DND-41 (cell line): ENCODE results near the gene TMEM185A.
"Not testable (repeated sequence)": the region's sequence is repeated elsewhere in the genome, so short reads cannot be mapped to it uniquely, and the experiment has no call there.

Experiments used
- CTCF ChIP-seq: IDR thresholded peaks from 2 replicates; pipeline ENCODE4 v1.5.1; 2012; ENCODE audit warnings: borderline replicate concordance, low read length, moderate library complexity, mild to moderate bottlenecking; ENCODE audit not compliant: poor library complexity, severe bottlenecking; ENCODE audit errors: extremely low read depth
- EZH2 ChIP-seq: IDR thresholded peaks from 3 replicates; pipeline ENCODE4 v1.6.1; 2012; ENCODE audit warnings: borderline replicate concordance, low read depth, mild to moderate bottlenecking, moderate library complexity, low read length, inconsistent platforms; ENCODE audit not compliant: severe bottlenecking

- TF ChIP-seq CTCF, EZH2: not testable (repeated sequence)
Measured at GRCh38 chrX:149551939-149552248, 79.7 kb downstream of the TMEM185A start.
